Measurements from ENCODE around the gene RPS19. TPM values are rescaled to one million over a fixed set of nuclear protein-coding genes. Genes with fewer than 3 reads are reported as not detected.

RPS19 gene
- total RNA-seq, 1 donor from 2014 or later = 3,078 TPM

DNA sequence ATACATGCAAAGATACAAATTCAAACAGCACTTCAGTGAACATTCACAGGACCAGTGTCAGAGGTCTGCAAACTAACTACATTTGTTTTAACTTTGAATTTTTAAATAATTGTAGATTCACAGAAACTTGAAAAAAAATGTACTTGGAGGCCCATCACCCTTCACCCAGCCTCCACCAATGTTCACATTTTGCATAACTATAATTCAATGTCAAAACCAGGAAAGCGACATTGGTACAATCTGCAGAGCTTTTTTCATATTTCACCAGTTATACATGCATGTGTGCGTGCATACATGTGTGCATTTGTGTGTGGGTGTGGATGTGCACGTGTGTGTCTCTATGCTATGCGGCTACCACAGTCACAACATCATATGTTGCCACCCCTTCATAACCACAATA, 44.8 kb upstream of the RPS19 start:
- no peaks in the 10 kb centered on the region for H3K36me3 Mint-ChIP-seq (ENCODE audit: low read depth, unreplicated experiment)
- peaks cover 46% of the 10 kb centered on the region for H3K27me3 Mint-ChIP-seq (ENCODE audit: low read depth, unreplicated experiment)
- no peaks in the 10 kb centered on the region for H3K9me3 ChIP-seq (ENCODE audit: insufficient read depth, low read depth, low read length)
- H3K4me1 ChIP-seq (ENCODE audit: insufficient read depth, low read length) = no peaks in the 10 kb centered on the region
- no peak overlapping the region for H2AFZ ChIP-seq (ENCODE audit: low read depth, low read length)
- no peaks in the 10 kb centered on the region for H3K79me2 ChIP-seq (ENCODE audit: insufficient read depth, low read length)
- no peaks in the 10 kb centered on the region for H3K4me1 Mint-ChIP-seq (ENCODE audit: low read depth, unreplicated experiment)
- no peak overlapping the region for H3K27ac ChIP-seq (ENCODE audit: low read depth, low read length)
- H3K4me2 ChIP-seq (ENCODE audit: low read length) = no peak overlapping the region
- no peak overlapping the region for H3K9ac ChIP-seq (ENCODE audit: low read length)
- no peak for FAIRE-seq
- H3K27ac Mint-ChIP-seq (ENCODE audit: unreplicated experiment) = no peak overlapping the region
- no peak for DNase-seq (ENCODE audit: low read depth)
- TF ChIP-seq, protein P1, sequence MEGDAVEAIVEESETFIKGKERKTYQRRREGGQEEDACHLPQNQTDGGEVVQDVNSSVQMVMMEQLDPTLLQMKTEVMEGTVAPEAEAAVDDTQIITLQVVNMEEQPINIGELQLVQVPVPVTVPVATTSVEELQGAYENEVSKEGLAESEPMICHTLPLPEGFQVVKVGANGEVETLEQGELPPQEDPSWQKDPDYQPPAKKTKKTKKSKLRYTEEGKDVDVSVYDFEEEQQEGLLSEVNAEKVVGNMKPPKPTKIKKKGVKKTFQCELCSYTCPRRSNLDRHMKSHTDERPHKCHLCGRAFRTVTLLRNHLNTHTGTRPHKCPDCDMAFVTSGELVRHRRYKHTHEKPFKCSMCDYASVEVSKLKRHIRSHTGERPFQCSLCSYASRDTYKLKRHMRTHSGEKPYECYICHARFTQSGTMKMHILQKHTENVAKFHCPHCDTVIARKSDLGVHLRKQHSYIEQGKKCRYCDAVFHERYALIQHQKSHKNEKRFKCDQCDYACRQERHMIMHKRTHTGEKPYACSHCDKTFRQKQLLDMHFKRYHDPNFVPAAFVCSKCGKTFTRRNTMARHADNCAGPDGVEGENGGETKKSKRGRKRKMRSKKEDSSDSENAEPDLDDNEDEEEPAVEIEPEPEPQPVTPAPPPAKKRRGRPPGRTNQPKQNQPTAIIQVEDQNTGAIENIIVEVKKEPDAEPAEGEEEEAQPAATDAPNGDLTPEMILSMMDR (IDR thresholded peaks at IDR 0.05; ENCODE audit: insufficient read depth, low read depth, low read length) = no peak
- no peak for TF ChIP-seq EZH2 (IDR thresholded peaks at IDR 0.05; ENCODE audit: insufficient read depth, low read length)
- H3K36me3 ChIP-seq (ENCODE audit: insufficient read depth, low read length) = no peaks in the 10 kb centered on the region
- no peak overlapping the region for H3K4me3 ChIP-seq (ENCODE audit: insufficient read depth, low read depth, low read length)
- H3K27me3 ChIP-seq (ENCODE audit: insufficient read depth, low read length) = no peaks in the 10 kb centered on the region
- H3K4me3 Mint-ChIP-seq (ENCODE audit: unreplicated experiment) = no peak overlapping the region
- no peaks in the 10 kb centered on the region for H4K20me1 ChIP-seq (ENCODE audit: insufficient read depth, low read length)
- no peaks in the 10 kb centered on the region for H3K9me3 Mint-ChIP-seq (ENCODE audit: unreplicated experiment)

DNA sequence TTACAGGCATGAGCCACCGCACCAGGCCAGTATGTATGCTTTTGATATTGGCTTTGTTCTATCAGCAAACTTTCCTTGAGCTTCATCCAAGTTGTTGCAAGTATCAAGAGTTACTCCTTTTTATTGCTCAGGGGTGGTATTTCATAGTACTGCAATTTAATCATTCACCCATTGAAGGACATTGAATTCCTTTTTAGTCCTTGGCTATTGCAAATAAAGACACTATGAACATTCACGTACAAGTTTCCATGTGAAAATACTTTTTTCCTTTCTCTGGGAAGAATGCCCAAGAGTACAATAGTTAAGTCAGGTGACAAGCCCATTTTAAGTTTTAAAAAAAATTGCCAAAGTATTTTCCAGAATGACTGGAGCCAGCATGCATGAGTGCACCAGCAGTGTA, 43.3 kb upstream of the RPS19 start:
- Mint-ChIP-seq H3K4me3 (ENCODE audit: unreplicated experiment) (no peak overlapping the region), H3K36me3 (ENCODE audit: low read depth, unreplicated experiment) (no peaks in the 10 kb centered on the region), H3K27me3 (ENCODE audit: low read depth, unreplicated experiment) (peaks cover 47% of the 10 kb centered on the region), H3K9me3 (ENCODE audit: unreplicated experiment) (no peaks in the 10 kb centered on the region), H3K4me1 (ENCODE audit: low read depth, unreplicated experiment) (no peaks in the 10 kb centered on the region), H3K27ac (ENCODE audit: unreplicated experiment) (no peak overlapping the region)
- Histone ChIP-seq H3K4me1 (ENCODE audit: insufficient read depth, low read length) (no peaks in the 10 kb centered on the region), H3K9me3 (ENCODE audit: insufficient read depth, low read depth, low read length) (no peaks in the 10 kb centered on the region), H3K4me3 (ENCODE audit: insufficient read depth, low read depth, low read length) (no peak overlapping the region), H3K79me2 (ENCODE audit: insufficient read depth, low read length) (no peaks in the 10 kb centered on the region), H3K36me3 (ENCODE audit: insufficient read depth, low read length) (no peaks in the 10 kb centered on the region), H3K4me2 (ENCODE audit: low read length) (no peak overlapping the region), H3K9ac (ENCODE audit: low read length) (no peak overlapping the region), H3K27ac (ENCODE audit: low read depth, low read length) (no peak overlapping the region), H4K20me1 (ENCODE audit: insufficient read depth, low read length) (no peaks in the 10 kb centered on the region), H3K27me3 (ENCODE audit: insufficient read depth, low read length) (no peaks in the 10 kb centered on the region), H2AFZ (ENCODE audit: low read depth, low read length) (no peak overlapping the region)
- FAIRE-seq = no peak
- DNase-seq (ENCODE audit: low read depth) = no peak
- TF ChIP-seq, protein P1 (IDR thresholded peaks at IDR 0.05; ENCODE audit: insufficient read depth, low read depth, low read length) = no peak
- TF ChIP-seq EZH2 (IDR thresholded peaks at IDR 0.05; ENCODE audit: insufficient read depth, low read length) = no peak

DNA sequence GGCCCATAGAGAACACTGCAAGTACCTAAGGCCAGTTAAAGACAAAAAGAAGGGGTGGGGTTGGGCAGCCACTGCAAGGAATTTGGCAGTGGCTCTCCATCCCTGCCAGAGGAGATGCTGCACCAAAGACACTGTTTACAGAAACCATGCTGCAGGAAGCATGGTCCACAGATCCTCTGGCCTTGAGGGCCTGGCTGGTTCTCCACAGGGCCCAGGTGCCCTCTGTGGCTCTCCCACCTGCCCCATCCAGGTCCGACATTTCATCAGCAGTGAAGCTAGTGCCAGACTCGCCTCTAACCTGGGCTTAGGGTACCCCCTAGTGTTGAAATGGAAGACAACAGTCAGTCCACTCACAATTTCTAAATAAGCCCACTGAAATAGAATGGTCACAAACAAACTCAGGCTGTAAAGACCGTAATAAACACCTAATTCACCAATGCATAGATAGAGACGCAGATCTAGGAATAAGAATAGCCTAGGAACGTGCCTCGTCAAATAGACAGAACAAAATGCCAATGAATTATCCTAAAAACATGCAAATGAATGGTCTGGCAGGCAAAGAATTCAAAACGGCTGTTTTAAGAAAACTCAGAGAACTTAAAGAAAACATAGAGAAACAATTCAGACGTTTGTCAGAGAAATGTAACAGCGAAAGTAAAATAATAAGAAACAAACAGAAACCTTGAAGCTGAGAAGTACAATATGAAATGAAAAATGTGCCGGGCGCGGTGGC, 38.9 kb upstream of the RPS19 start:
- Histone ChIP-seq H3K36me3 (ENCODE audit: insufficient read depth, low read length) (no peaks in the 10 kb centered on the region), H3K27me3 (ENCODE audit: insufficient read depth, low read length) (no peaks in the 10 kb centered on the region), H3K9ac (ENCODE audit: low read length) (no peak overlapping the region), H3K4me2 (ENCODE audit: low read length) (no peak overlapping the region), H3K9me3 (ENCODE audit: insufficient read depth, low read depth, low read length) (no peaks in the 10 kb centered on the region), H3K4me1 (ENCODE audit: insufficient read depth, low read length) (no peaks in the 10 kb centered on the region), H2AFZ (ENCODE audit: low read depth, low read length) (no peak overlapping the region), H3K4me3 (ENCODE audit: insufficient read depth, low read depth, low read length) (no peak overlapping the region), H3K79me2 (ENCODE audit: insufficient read depth, low read length) (no peaks in the 10 kb centered on the region), H4K20me1 (ENCODE audit: insufficient read depth, low read length) (no peaks in the 10 kb centered on the region), H3K27ac (ENCODE audit: low read depth, low read length) (no peak overlapping the region)
- TF ChIP-seq EZH2 (IDR thresholded peaks at IDR 0.05; ENCODE audit: insufficient read depth, low read length) = no peak
- TF ChIP-seq, protein P1 (IDR thresholded peaks at IDR 0.05; ENCODE audit: insufficient read depth, low read depth, low read length) = peak; percentile 46
- Mint-ChIP-seq H3K4me1 (ENCODE audit: low read depth, unreplicated experiment) (no peaks in the 10 kb centered on the region), H3K9me3 (ENCODE audit: unreplicated experiment) (no peaks in the 10 kb centered on the region), H3K4me3 (ENCODE audit: unreplicated experiment) (no peak overlapping the region), H3K27me3 (ENCODE audit: low read depth, unreplicated experiment) (peaks cover 27% of the 10 kb centered on the region), H3K36me3 (ENCODE audit: low read depth, unreplicated experiment) (no peaks in the 10 kb centered on the region), H3K27ac (ENCODE audit: unreplicated experiment) (peak overlapping the region; percentile 35)
- FAIRE-seq (no peak), DNase-seq (ENCODE audit: low read depth) (no peak)

All from astrocyte (in vitro differentiated cells and primary cell).